Measurements from ENCODE around the gene SLC9A8.
"Not testable (repeated sequence)": the region's sequence is repeated elsewhere in the genome, so short reads cannot be mapped to it uniquely, and the experiment has no call there.

Gene SLC9A8

GRCh38 chr20:49893242-49894072, 80.8 kb downstream of the SLC9A8 start:
- no peak for DNase-seq (ENCODE audit: low read depth, low spot score)
- TF ChIP-seq POLR2AphosphoS5 (IDR thresholded peaks at IDR 0.05; ENCODE audit: borderline replicate concordance, low read depth, low read length) (no peak), EZH2 (IDR thresholded peaks at IDR 0.05) (no peak), FOXP2 (optimal IDR thresholded peaks at IDR 0.05; ENCODE audit: control extremely low read depth, extremely low read length, insufficient read depth) (no peak)
- no peak overlapping the region for H3K9ac ChIP-seq (ENCODE audit: insufficient read length)
- H3K27ac ChIP-seq: no peak overlapping the region
- no peaks in the 10 kb centered on the region for H3K9me3 ChIP-seq (ENCODE audit: low read depth, low read length)
- no peak overlapping the region for H3K4me3 ChIP-seq
- no peaks in the 10 kb centered on the region for H3K36me3 ChIP-seq (ENCODE audit: insufficient read depth, low read length)

GRCh38 chr20:49894073-49894470, 81.4 kb downstream of the SLC9A8 start:
- Histone ChIP-seq H3K27ac (no peak overlapping the region), H3K36me3 (ENCODE audit: insufficient read depth, low read length) (no peaks in the 10 kb centered on the region), H3K9ac (ENCODE audit: insufficient read length) (no peak overlapping the region), H3K9me3 (ENCODE audit: low read depth, low read length) (no peaks in the 10 kb centered on the region), H3K4me3 (no peak overlapping the region)
- TF ChIP-seq EZH2 (IDR thresholded peaks at IDR 0.05) (no peak), FOXP2 (optimal IDR thresholded peaks at IDR 0.05; ENCODE audit: control extremely low read depth, extremely low read length, insufficient read depth) (no peak), POLR2AphosphoS5 (IDR thresholded peaks at IDR 0.05; ENCODE audit: borderline replicate concordance, low read depth, low read length) (no peak)
- no peak for DNase-seq (ENCODE audit: low read depth, low spot score)

- H3K27ac ChIP-seq; H3K9ac ChIP-seq (ENCODE audit: insufficient read length); H3K4me3 ChIP-seq; H3K36me3 ChIP-seq (ENCODE audit: insufficient read depth, low read length); DNase-seq (ENCODE audit: low read depth, low spot score); H3K9me3 ChIP-seq (ENCODE audit: low read depth, low read length): not testable (repeated sequence)
Observed at GRCh38 chr20:49895474-49896093, 83.0 kb downstream of the SLC9A8 start.

GRCh38 chr20:49896204-49896603, 83.6 kb downstream of the SLC9A8 start:
- H3K27ac ChIP-seq: 0 out of 2 replicates have a peak overlapping the region, but pooled peaks have one; percentile 46
- no peak overlapping the region for H3K4me3 ChIP-seq
- TF ChIP-seq EZH2 (IDR thresholded peaks at IDR 0.05): no peak
- no peak for TF ChIP-seq FOXP2 (optimal IDR thresholded peaks at IDR 0.05; ENCODE audit: control extremely low read depth, extremely low read length, insufficient read depth)
- TF ChIP-seq POLR2AphosphoS5 (IDR thresholded peaks at IDR 0.05; ENCODE audit: borderline replicate concordance, low read depth, low read length): no peak
- no peak overlapping the region for H3K9ac ChIP-seq (ENCODE audit: insufficient read length)
- no peaks in the 10 kb centered on the region for H3K9me3 ChIP-seq (ENCODE audit: low read depth, low read length)
- DNase-seq (ENCODE audit: low read depth, low spot score): no peak
- H3K36me3 ChIP-seq (ENCODE audit: insufficient read depth, low read length): no peaks in the 10 kb centered on the region

GRCh38 chr20:49899541-49900383, 87.1 kb downstream of the SLC9A8 start:
- no peak overlapping the region for H3K27ac ChIP-seq
- no peak for TF ChIP-seq POLR2AphosphoS5 (IDR thresholded peaks at IDR 0.05; ENCODE audit: borderline replicate concordance, low read depth, low read length)
- TF ChIP-seq FOXP2 (optimal IDR thresholded peaks at IDR 0.05; ENCODE audit: control extremely low read depth, extremely low read length, insufficient read depth): no peak
- TF ChIP-seq EZH2 (IDR thresholded peaks at IDR 0.05): no peak
- no peak overlapping the region for H3K9ac ChIP-seq (ENCODE audit: insufficient read length)
- peaks cover 4% of the 10 kb centered on the region; the same call in 1 of the 2 replicates for H3K36me3 ChIP-seq (ENCODE audit: insufficient read depth, low read length)
- DNase-seq (ENCODE audit: low read depth, low spot score): no peak
- no peaks in the 10 kb centered on the region for H3K9me3 ChIP-seq (ENCODE audit: low read depth, low read length)
- no peak overlapping the region for H3K4me3 ChIP-seq

- DNase-seq (ENCODE audit: low read depth, low spot score): no peak
- Histone ChIP-seq H3K9ac (ENCODE audit: insufficient read length) (no peak overlapping the region), H3K9me3 (ENCODE audit: low read depth, low read length) (no peaks in the 10 kb centered on the region), H3K4me3 (no peak overlapping the region), H3K36me3 (ENCODE audit: insufficient read depth, low read length) (peaks cover 14% of the 10 kb centered on the region; the same call in 1 of the 2 replicates), H3K27ac (no peak overlapping the region)
- TF ChIP-seq EZH2 (IDR thresholded peaks at IDR 0.05): no peak
- TF ChIP-seq FOXP2 (optimal IDR thresholded peaks at IDR 0.05; ENCODE audit: control extremely low read depth, extremely low read length, insufficient read depth): no peak
Observed at GRCh38 chr20:49901588-49901987, 89.0 kb downstream of the SLC9A8 start.

- TF ChIP-seq EZH2 (IDR thresholded peaks at IDR 0.05) (no peak), POLR2AphosphoS5 (IDR thresholded peaks at IDR 0.05; ENCODE audit: borderline replicate concordance, low read depth, low read length) (no peak), FOXP2 (optimal IDR thresholded peaks at IDR 0.05; ENCODE audit: control extremely low read depth, extremely low read length, insufficient read depth) (no peak)
Observed at GRCh38 chr20:49904440-49905214, 92.0 kb downstream of the SLC9A8 start.

More at GRCh38 chr20:49904440-49905214, 92.0 kb downstream of the SLC9A8 start:
- DNase-seq (ENCODE audit: low read depth, low spot score): no peak
- Histone ChIP-seq H3K36me3 (ENCODE audit: insufficient read depth, low read length) (peaks cover 14% of the 10 kb centered on the region; the same call in 1 of the 2 replicates), H3K4me3 (no peak overlapping the region), H3K9me3 (ENCODE audit: low read depth, low read length) (no peaks in the 10 kb centered on the region), H3K9ac (ENCODE audit: insufficient read length) (no peak overlapping the region), H3K27ac (no peak overlapping the region)
